Esophagus mucosa (tissue), 1 donor: ENCODE data around the gene ITIH1. TPM values are rescaled to one million over a fixed set of nuclear protein-coding genes. Genes with fewer than 3 reads are reported as not detected.
"Not testable (repeated sequence)": the region's sequence is repeated elsewhere in the genome, so short reads cannot be mapped to it uniquely, and the experiment has no call there.

Experiments used
- ATAC-seq: fragments of 200-7000 bp; cut with Tn5 transposase; one replicate; pipeline ENCODE4 v1.9.1; 2020
- total RNA-seq: library from RNA; stranded (reverse); gene quantifications from one replicate; pipeline ENCODE4 v1.2.4, GENCODE V29; 2023
- donor health status: DM: yes; HTN: yes; CAD: no.

ITIH1 gene
- total RNA-seq, result 0.12 TPM

GRCh38 chr3:52777127-52777958, at the start of gene ITIH1:
TSS of gene ITIH1 (plus strand) at chr3:52777599. CDS start at chr3:52777616, 17 bp downstream.
- ATAC-seq, result no peak

GRCh38 chr3:52728753-52729152, 48.6 kb upstream of the ITIH1 start:
- not testable (repeated sequence) for ATAC-seq

- ATAC-seq, result no peak
These were observed 46.7 kb upstream of the ITIH1 start for GRCh38 chr3:52730681-52731080.

- ATAC-seq, result no peak
These were observed 45.8 kb upstream of the ITIH1 start for GRCh38 chr3:52731590-52731989.

- ATAC-seq, result no peak
These were observed 44.0 kb upstream of the ITIH1 start for GRCh38 chr3:52733256-52733891.

- no peak for ATAC-seq
These were observed 37.7 kb upstream of the ITIH1 start for GRCh38 chr3:52739730-52740129.

- peak; percentile 29 for ATAC-seq
These were observed 34.9 kb upstream of the ITIH1 start for GRCh38 chr3:52742418-52743041.

- no peak for ATAC-seq
These were observed 34.2 kb upstream of the ITIH1 start for GRCh38 chr3:52743152-52743551.

- ATAC-seq, result no peak
These were observed 33.7 kb upstream of the ITIH1 start for GRCh38 chr3:52743721-52744120.

GRCh38 chr3:52752045-52752660, 25.2 kb upstream of the ITIH1 start:
- no peak for ATAC-seq

GRCh38 chr3:52754373-52754772, 23.0 kb upstream of the ITIH1 start:
- ATAC-seq, result no peak

- no peak for ATAC-seq
These were observed 21.3 kb upstream of the ITIH1 start for GRCh38 chr3:52756141-52756540.

- ATAC-seq, result no peak
These were observed 13.9 kb upstream of the ITIH1 start for GRCh38 chr3:52763466-52763865.

GRCh38 chr3:52769786-52770455, 7.5 kb upstream of the ITIH1 start:
- ATAC-seq, result no peak

GRCh38 chr3:52770496-52771333, 6.7 kb upstream of the ITIH1 start, which contains the start of gene NEK4:
TSS of gene NEK4 (minus strand) at chr3:52770940. CDS start at chr3:52770746, 194 bp downstream.
- ATAC-seq, result peak; percentile 95

- ATAC-seq, result no peak
These were observed 6.1 kb upstream of the ITIH1 start for GRCh38 chr3:52771334-52771681.

- ATAC-seq, result no peak
These were observed 5.7 kb upstream of the ITIH1 start for GRCh38 chr3:52771702-52772101.

- ATAC-seq, result no peak
These were observed 3.9 kb upstream of the ITIH1 start for GRCh38 chr3:52773361-52774065.

- ATAC-seq, result no peak
These were observed 3.2 kb upstream of the ITIH1 start for GRCh38 chr3:52774066-52774713.
